ENCODE data around the gene LPCAT3. TPM values are rescaled to one million over a fixed set of nuclear protein-coding genes. Genes with fewer than 3 reads are reported as not detected.
A peak's percentile ranks its signal among the peaks of the same experiment; 100 is the strongest.

Gene LPCAT3
- total and polyA plus RNA-seq, 2 of the 13 experiments (the other 11 are each of a cell fraction or from before 2014, with no cell fraction given), result 44.5 to 64.3 TPM

- peak; percentile 75; the same call in 1 of the 2 replicates for TF ChIP-seq ZSCAN12 (CRISPR knock-in tag; IDR thresholded peaks at IDR 0.05)
- TF ChIP-seq ZNF781 (CRISPR knock-in tag; IDR thresholded peaks at IDR 0.05; ENCODE audit: borderline replicate concordance, not compliant biosample characterization), result peak; percentile 70
- TF ChIP-seq FOXO1 (CRISPR knock-in tag; IDR thresholded peaks at IDR 0.05), result peak; percentile 39; the same call in 1 of the 2 replicates
- peak; percentile 52 for TF ChIP-seq AGO1 (IDR thresholded peaks at IDR 0.05; ENCODE audit: low read depth, low read length, poor library complexity, severe bottlenecking)
- TF ChIP-seq SMAD3 (CRISPR knock-in tag; IDR thresholded peaks at IDR 0.05), result peak; percentile 98
- no peak for TF ChIP-seq XBP1 (CRISPR knock-in tag; IDR thresholded peaks at IDR 0.05)
- peak; percentile 82; the same call in 1 of the 2 replicates for TF ChIP-seq HDAC6 (IDR thresholded peaks at IDR 0.05; ENCODE audit: low read depth, low read length)
- TF ChIP-seq MTF2 (CRISPR knock-in tag; IDR thresholded peaks at IDR 0.05; ENCODE audit: borderline replicate concordance), result no peak
- TF ChIP-seq ZNF615 (CRISPR knock-in tag; IDR thresholded peaks at IDR 0.05; ENCODE audit: borderline replicate concordance), result no peak; the same call in 1 of the 2 replicates
- no peak for TF ChIP-seq ZNF558 (CRISPR knock-in tag; IDR thresholded peaks at IDR 0.05; ENCODE audit: borderline replicate concordance)
- TF ChIP-seq NFIC (IDR thresholded peaks at IDR 0.05; ENCODE audit: low read length), result peak; percentile 95
- TF ChIP-seq HOXA9 (CRISPR knock-in tag; IDR thresholded peaks at IDR 0.05; ENCODE audit: borderline replicate concordance), result no peak; the same call in 1 of the 2 replicates
- no peak for TF ChIP-seq NFATC3 (CRISPR knock-in tag; IDR thresholded peaks at IDR 0.05)
- TF ChIP-seq THAP9 (CRISPR knock-in tag; IDR thresholded peaks at IDR 0.05; ENCODE audit: borderline replicate concordance), result no peak
- no peak for TF ChIP-seq MTERF4 (CRISPR knock-in tag; IDR thresholded peaks at IDR 0.05)
- no peak for TF ChIP-seq SETDB1 (CRISPR knock-in tag; IDR thresholded peaks at IDR 0.05; ENCODE audit: borderline replicate concordance)
- peak; percentile 32; the same call in 1 of the 2 replicates for TF ChIP-seq LCORL (IDR thresholded peaks at IDR 0.05)
- TF ChIP-seq LCORL (CRISPR knock-in tag; IDR thresholded peaks at IDR 0.05), result 0 out of 2 replicates have a peak, but pooled peaks have one; percentile 28
- TF ChIP-seq ZNF496 (CRISPR knock-in tag; IDR thresholded peaks at IDR 0.05; ENCODE audit: insufficient replicate concordance), result no peak
- peak; percentile 60 for TF ChIP-seq NFYC (CRISPR knock-in tag; IDR thresholded peaks at IDR 0.05)
- peak; percentile 40; the same call in 1 of the 3 replicates for TF ChIP-seq MXI1 (IDR thresholded peaks at IDR 0.05; ENCODE audit: borderline replicate concordance, low read depth, low read length)
- no peak for TF ChIP-seq THAP8 (CRISPR knock-in tag; IDR thresholded peaks at IDR 0.05; ENCODE audit: borderline replicate concordance)
- no peak for TF ChIP-seq NAIF1 (CRISPR knock-in tag; IDR thresholded peaks at IDR 0.05; ENCODE audit: borderline replicate concordance)
- peak; percentile 60; the same call in 1 of the 2 replicates for TF ChIP-seq ZNF367 (CRISPR knock-in tag; IDR thresholded peaks at IDR 0.05; ENCODE audit: borderline replicate concordance)
- no peak for TF ChIP-seq ZNF382 (CRISPR knock-in tag; IDR thresholded peaks at IDR 0.05; ENCODE audit: borderline replicate concordance)
- peak; percentile 52; the same call in 1 of the 2 replicates for TF ChIP-seq NFE2 (CRISPR knock-in tag; IDR thresholded peaks at IDR 0.05)
Observed at GRCh38 chr12:6943722-6944380, 74.4 kb downstream of the LPCAT3 start, which contains the start of the genes C12orf57 and RNU7-1 (continued).

Data from HepG2 (cell line).